GM12878 (cell line): ENCODE data around the gene SNX32. TPM values are rescaled to one million over a fixed set of nuclear protein-coding genes. Genes with fewer than 3 reads are reported as not detected.
A peak's percentile ranks its signal among the peaks of the same experiment; 100 is the strongest.

Experiments used
- BRCA1 ChIP-seq: IDR thresholded peaks from 2 replicates; pipeline ENCODE4 v1.6.1; 2011; ENCODE audit warnings: low read depth, low read length, improper control_type of control experiment
- CBX3 ChIP-seq: fragments of 200-600 bp; sonication (generic); IDR thresholded peaks from 2 replicates; pipeline ENCODE4 v1.6.1; 2016; ENCODE audit warnings: low read depth, borderline replicate concordance
- CHD4 ChIP-seq: fragments of 200-600 bp; sonication (generic); IDR thresholded peaks from 2 replicates; pipeline ENCODE4 v1.6.1; 2016; ENCODE audit warnings: mild to moderate bottlenecking
- EZH2 ChIP-seq: IDR thresholded peaks from 2 replicates; pipeline ENCODE4 v1.6.1; 2012; ENCODE audit warnings: low read depth, mild to moderate bottlenecking, control low read depth, inconsistent platforms, low read length, borderline replicate concordance; ENCODE audit not compliant: control insufficient read depth
- LARP7 ChIP-seq: fragments of 450-650 bp; IDR thresholded peaks from 2 replicates; pipeline ENCODE4 v1.6.1; 2017; ENCODE audit warnings: mild to moderate bottlenecking
- MEF2A ChIP-seq: IDR thresholded peaks from 2 replicates; pipeline ENCODE4 v1.6.1; 2011; ENCODE audit warnings: low read depth, mild to moderate bottlenecking, low read length, moderate library complexity; ENCODE audit not compliant: insufficient read depth
- POLR2A ChIP-seq: IDR thresholded peaks from 2 replicates; pipeline ENCODE4 v1.6.1; 2011; ENCODE audit warnings: low read depth, mild to moderate bottlenecking, low read length
- POU2F2 ChIP-seq: IDR thresholded peaks from 3 replicates; pipeline ENCODE4 v1.6.1; 2011; ENCODE audit warnings: low read depth, mild to moderate bottlenecking, low read length, borderline replicate concordance
- RB1 ChIP-seq: fragments of 450-650 bp; formaldehyde crosslinking; IDR thresholded peaks from 2 replicates; pipeline ENCODE4 v1.6.1; 2017; ENCODE audit warnings: mild to moderate bottlenecking, borderline replicate concordance
- RUNX3 ChIP-seq: IDR thresholded peaks from 2 replicates; pipeline ENCODE4 v1.6.1; 2012; ENCODE audit warnings: low read length, inconsistent platforms
- STAT1 ChIP-seq: fragments of 450-650 bp; conservative IDR thresholded peaks from 2 replicates; pipeline ENCODE4 v1.6.1; 2014; ENCODE audit warnings: antibody characterized with exemption, mild to moderate bottlenecking
- TBL1XR1 ChIP-seq: IDR thresholded peaks from 2 replicates; pipeline ENCODE4 v1.6.1; 2012; ENCODE audit warnings: low read depth, low read length, improper control_type of control experiment
- polyA plus RNA-seq, 11 experiments: library from polyadenylated mRNA; depleted of rRNA in 4 of 11; unstranded in 6 of 11; stranded (reverse) in 5 of 11; fragments of >200 nt; fragmentation: Nextera tagmentation in 4 of 11; fragmentation: Illumina TruSeq in 1 of 11; extraction: Ambion mirVana in 4 of 11; extraction: Trizol in 1 of 11; gene quantifications; 1 replicate in 1 of 11; 2 replicates in 10 of 11; pipeline versions ENCODE4 v1.2.1 to v1.2.3, GENCODE V29; 2011 to 2016; ENCODE audit warnings: inconsistent platforms in 2 of 11, missing spikeins in 2 of 11, low read depth in 1 of 11
- total RNA-seq, 4 experiments: library from RNA; depleted of rRNA in 3 of 4; stranded (reverse); fragments of >200 nt in 3 of 4; fragmentation: Illumina TruSeq in 1 of 4; extraction: Trizol in 1 of 4; gene quantifications; 2 replicates each; pipeline versions ENCODE4 v1.2.1 to v1.2.3, GENCODE V29; 2013 to 2021
- TF ChIP-seq, protein P1 (sequence below): fragments of 450-650 bp; IDR thresholded peaks from 2 replicates; pipeline ENCODE4 v1.6.1; 2017; ENCODE audit warnings: mild to moderate bottlenecking, moderate library complexity
- TF ChIP-seq, protein P2 (sequence below): fragments of 450-650 bp; formaldehyde crosslinking; IDR thresholded peaks from 2 replicates; pipeline ENCODE4 v1.4.0; 2022; ENCODE audit warnings: mild to moderate bottlenecking, moderate library complexity
- TF ChIP-seq, protein P3 (sequence below): IDR thresholded peaks from 2 replicates; pipeline ENCODE4 v1.6.1; 2011; ENCODE audit warnings: borderline replicate concordance, low read depth, mild to moderate bottlenecking, moderate library complexity, low read length; ENCODE audit not compliant: insufficient read depth, poor library complexity, severe bottlenecking
- TF ChIP-seq, protein P4 (sequence below): IDR thresholded peaks from 2 replicates; pipeline ENCODE4 v1.6.1; 2012; ENCODE audit warnings: low read length, inconsistent platforms
- TF ChIP-seq, protein P5 (sequence below): fragments of 450-650 bp; conservative IDR thresholded peaks from 2 replicates; pipeline ENCODE4 v1.6.1; 2017; ENCODE audit warnings: mild to moderate bottlenecking, moderate library complexity

Gene SNX32
- total and polyA plus RNA-seq, 10 of the 15 experiments (the other 5 are each of a cell fraction or from before 2014, with no cell fraction given) = 0.04 to 1.5 (median 0.11) TPM; not detected in 1

DNA sequence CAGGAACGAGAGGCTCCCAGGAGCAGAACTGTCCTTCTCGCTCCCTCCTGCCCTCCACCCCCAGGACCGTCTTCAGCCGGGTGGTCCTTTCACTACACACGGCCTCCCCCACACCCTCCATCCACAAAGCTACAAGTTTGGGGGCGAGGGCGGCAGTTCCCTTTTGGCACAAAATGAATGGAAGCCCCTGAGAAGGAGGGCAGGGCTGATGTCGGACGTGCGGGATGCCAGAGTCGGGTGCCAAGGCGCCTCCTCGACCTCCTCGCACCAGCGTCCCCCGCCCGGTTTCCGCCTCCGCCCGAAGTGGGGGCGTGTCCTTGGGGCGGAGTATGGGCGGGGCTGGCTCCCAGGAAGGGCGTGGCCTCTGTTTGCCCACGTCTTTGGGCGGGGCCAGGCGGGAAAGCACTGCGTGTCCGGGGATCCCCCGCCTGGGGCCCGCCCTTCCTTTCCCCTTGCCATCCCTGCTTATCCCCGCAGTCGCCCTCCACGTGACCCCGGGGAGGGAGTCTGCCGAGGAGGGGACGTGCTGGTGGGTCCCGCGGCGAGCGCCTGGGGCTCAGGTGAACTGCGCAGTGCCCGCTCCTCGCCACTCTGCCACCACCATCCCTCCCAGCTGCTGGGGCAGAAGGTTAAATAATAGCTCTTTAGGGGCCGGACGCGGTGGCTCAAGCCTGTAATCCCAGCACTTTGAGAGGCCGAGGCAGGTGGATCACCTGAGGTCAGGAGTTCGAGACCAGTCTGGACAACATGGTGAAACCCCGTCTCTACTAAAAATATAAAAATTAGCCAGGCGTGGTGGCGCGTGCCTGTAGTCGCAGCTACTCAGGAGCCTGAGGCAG lies 39.8 kb downstream of the SNX32 start (continued):
- TF ChIP-seq, protein P1, sequence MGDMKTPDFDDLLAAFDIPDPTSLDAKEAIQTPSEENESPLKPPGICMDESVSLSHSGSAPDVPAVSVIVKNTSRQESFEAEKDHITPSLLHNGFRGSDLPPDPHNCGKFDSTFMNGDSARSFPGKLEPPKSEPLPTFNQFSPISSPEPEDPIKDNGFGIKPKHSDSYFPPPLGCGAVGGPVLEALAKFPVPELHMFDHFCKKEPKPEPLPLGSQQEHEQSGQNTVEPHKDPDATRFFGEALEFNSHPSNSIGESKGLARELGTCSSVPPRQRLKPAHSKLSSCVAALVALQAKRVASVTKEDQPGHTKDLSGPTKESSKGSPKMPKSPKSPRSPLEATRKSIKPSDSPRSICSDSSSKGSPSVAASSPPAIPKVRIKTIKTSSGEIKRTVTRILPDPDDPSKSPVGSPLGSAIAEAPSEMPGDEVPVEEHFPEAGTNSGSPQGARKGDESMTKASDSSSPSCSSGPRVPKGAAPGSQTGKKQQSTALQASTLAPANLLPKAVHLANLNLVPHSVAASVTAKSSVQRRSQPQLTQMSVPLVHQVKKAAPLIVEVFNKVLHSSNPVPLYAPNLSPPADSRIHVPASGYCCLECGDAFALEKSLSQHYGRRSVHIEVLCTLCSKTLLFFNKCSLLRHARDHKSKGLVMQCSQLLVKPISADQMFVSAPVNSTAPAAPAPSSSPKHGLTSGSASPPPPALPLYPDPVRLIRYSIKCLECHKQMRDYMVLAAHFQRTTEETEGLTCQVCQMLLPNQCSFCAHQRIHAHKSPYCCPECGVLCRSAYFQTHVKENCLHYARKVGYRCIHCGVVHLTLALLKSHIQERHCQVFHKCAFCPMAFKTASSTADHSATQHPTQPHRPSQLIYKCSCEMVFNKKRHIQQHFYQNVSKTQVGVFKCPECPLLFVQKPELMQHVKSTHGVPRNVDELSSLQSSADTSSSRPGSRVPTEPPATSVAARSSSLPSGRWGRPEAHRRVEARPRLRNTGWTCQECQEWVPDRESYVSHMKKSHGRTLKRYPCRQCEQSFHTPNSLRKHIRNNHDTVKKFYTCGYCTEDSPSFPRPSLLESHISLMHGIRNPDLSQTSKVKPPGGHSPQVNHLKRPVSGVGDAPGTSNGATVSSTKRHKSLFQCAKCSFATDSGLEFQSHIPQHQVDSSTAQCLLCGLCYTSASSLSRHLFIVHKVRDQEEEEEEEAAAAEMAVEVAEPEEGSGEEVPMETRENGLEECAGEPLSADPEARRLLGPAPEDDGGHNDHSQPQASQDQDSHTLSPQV = no peak
- TF ChIP-seq TBL1XR1 = no peak
- TF ChIP-seq, protein P2, sequence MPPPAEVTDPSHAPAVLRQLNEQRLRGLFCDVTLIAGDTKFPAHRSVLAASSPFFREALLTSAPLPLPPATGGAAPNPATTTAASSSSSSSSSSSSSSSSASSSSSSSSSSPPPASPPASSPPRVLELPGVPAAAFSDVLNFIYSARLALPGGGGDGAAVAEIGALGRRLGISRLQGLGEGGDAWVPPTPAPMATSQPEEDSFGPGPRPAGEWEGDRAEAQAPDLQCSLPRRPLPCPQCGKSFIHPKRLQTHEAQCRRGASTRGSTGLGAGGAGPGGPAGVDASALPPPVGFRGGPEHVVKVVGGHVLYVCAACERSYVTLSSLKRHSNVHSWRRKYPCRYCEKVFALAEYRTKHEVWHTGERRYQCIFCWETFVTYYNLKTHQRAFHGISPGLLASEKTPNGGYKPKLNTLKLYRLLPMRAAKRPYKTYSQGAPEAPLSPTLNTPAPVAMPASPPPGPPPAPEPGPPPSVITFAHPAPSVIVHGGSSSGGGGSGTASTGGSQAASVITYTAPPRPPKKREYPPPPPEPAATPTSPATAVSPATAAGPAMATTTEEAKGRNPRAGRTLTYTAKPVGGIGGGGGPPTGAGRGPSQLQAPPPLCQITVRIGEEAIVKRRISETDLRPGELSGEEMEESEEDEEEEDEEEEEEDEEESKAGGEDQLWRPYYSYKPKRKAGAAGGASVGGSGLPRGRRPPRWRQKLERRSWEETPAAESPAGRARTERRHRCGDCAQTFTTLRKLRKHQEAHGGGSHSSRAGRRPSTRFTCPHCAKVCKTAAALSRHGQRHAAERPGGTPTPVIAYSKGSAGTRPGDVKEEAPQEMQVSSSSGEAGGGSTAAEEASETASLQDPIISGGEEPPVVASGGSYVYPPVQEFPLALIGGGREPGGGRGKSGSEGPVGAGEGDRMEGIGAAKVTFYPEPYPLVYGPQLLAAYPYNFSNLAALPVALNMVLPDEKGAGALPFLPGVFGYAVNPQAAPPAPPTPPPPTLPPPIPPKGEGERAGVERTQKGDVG (CRISPR knock-in tag) = no peak
- TF ChIP-seq STAT1 = 0 out of 2 replicates have a peak, but pooled peaks have one; percentile 53
- peak; percentile 14; the same call in 1 of the 2 replicates for TF ChIP-seq LARP7
- 0 out of 2 replicates have a peak, but pooled peaks have one; percentile 64 for TF ChIP-seq CHD4
- no peak for TF ChIP-seq RUNX3
- peak; percentile 53; the same call in 1 of the 2 replicates for TF ChIP-seq RB1
- TF ChIP-seq, protein P3, sequence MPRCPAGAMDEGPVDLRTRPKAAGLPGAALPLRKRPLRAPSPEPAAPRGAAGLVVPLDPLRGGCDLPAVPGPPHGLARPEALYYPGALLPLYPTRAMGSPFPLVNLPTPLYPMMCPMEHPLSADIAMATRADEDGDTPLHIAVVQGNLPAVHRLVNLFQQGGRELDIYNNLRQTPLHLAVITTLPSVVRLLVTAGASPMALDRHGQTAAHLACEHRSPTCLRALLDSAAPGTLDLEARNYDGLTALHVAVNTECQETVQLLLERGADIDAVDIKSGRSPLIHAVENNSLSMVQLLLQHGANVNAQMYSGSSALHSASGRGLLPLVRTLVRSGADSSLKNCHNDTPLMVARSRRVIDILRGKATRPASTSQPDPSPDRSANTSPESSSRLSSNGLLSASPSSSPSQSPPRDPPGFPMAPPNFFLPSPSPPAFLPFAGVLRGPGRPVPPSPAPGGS = no peak
- TF ChIP-seq BRCA1 = no peak
- TF ChIP-seq EZH2 = no peak
- no peak for TF ChIP-seq MEF2A
- peak; percentile 83 for TF ChIP-seq POLR2A
- TF ChIP-seq, protein P4, sequence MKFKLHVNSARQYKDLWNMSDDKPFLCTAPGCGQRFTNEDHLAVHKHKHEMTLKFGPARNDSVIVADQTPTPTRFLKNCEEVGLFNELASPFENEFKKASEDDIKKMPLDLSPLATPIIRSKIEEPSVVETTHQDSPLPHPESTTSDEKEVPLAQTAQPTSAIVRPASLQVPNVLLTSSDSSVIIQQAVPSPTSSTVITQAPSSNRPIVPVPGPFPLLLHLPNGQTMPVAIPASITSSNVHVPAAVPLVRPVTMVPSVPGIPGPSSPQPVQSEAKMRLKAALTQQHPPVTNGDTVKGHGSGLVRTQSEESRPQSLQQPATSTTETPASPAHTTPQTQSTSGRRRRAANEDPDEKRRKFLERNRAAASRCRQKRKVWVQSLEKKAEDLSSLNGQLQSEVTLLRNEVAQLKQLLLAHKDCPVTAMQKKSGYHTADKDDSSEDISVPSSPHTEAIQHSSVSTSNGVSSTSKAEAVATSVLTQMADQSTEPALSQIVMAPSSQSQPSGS = no peak
- TF ChIP-seq, protein P5, sequence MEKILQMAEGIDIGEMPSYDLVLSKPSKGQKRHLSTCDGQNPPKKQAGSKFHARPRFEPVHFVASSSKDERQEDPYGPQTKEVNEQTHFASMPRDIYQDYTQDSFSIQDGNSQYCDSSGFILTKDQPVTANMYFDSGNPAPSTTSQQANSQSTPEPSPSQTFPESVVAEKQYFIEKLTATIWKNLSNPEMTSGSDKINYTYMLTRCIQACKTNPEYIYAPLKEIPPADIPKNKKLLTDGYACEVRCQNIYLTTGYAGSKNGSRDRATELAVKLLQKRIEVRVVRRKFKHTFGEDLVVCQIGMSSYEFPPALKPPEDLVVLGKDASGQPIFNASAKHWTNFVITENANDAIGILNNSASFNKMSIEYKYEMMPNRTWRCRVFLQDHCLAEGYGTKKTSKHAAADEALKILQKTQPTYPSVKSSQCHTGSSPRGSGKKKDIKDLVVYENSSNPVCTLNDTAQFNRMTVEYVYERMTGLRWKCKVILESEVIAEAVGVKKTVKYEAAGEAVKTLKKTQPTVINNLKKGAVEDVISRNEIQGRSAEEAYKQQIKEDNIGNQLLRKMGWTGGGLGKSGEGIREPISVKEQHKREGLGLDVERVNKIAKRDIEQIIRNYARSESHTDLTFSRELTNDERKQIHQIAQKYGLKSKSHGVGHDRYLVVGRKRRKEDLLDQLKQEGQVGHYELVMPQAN = peak; percentile 30; the same call in 1 of the 2 replicates
- no peak for TF ChIP-seq POU2F2
- no peak for TF ChIP-seq CBX3
